SU-DHL-6 (cell line): ENCODE measurements around the gene FIGN.

ENCODE experiments used
- CTCF ChIP-seq: fragments of 200-600 bp; sonication (generic); IDR thresholded peaks from one replicate; pipeline ENCODE4 v1.5.1; 2017; ENCODE audit warnings: antibody characterized with exemption, mild to moderate bottlenecking, low read length, moderate library complexity; ENCODE audit not compliant: insufficient read depth, poor library complexity, severe bottlenecking
- EZH2phosphoT487 ChIP-seq: fragments of 200-600 bp; sonication (generic), shearing (Covaris generic); conservative IDR thresholded peaks from 2 replicates; pipeline ENCODE4 v1.6.1; 2018; ENCODE audit warnings: mild to moderate bottlenecking, antibody characterized with exemption, low read length, moderate library complexity, mixed read lengths

- TF ChIP-seq EZH2phosphoT487 (no peak), CTCF (no peak)
Observed at GRCh38 chr2:163723881-163724280, 11.9 kb downstream of the FIGN start.
